GM12892 (cell line): Measurements from ENCODE around the gene AKIP1.

Source experiments
- DNase-seq: peaks from one replicate; pipeline ENCODE4 v3.0.0; 2011; ENCODE audit not compliant: insufficient read length
- FAIRE-seq: peaks from 2 replicates; lab custom pipeline; 2011; peaks lifted over from hg19 to GRCh38; lab: Jason Lieb, UNC
- POLR2A ChIP-seq: IDR thresholded peaks from 2 replicates; pipeline ENCODE4 v1.6.1; 2011; ENCODE audit warnings: low read depth, low read length, control low read depth
- POLR2AphosphoS5 ChIP-seq: IDR thresholded peaks from 2 replicates; pipeline ENCODE4 v1.6.1; 2011; ENCODE audit warnings: low read depth, low read length, control low read depth
- TAF1 ChIP-seq: IDR thresholded peaks from 2 replicates; pipeline ENCODE4 v1.6.1; 2011; ENCODE audit warnings: low read depth, mild to moderate bottlenecking, control low read depth, low read length, borderline replicate concordance

The AKIP1 gene

DNA sequence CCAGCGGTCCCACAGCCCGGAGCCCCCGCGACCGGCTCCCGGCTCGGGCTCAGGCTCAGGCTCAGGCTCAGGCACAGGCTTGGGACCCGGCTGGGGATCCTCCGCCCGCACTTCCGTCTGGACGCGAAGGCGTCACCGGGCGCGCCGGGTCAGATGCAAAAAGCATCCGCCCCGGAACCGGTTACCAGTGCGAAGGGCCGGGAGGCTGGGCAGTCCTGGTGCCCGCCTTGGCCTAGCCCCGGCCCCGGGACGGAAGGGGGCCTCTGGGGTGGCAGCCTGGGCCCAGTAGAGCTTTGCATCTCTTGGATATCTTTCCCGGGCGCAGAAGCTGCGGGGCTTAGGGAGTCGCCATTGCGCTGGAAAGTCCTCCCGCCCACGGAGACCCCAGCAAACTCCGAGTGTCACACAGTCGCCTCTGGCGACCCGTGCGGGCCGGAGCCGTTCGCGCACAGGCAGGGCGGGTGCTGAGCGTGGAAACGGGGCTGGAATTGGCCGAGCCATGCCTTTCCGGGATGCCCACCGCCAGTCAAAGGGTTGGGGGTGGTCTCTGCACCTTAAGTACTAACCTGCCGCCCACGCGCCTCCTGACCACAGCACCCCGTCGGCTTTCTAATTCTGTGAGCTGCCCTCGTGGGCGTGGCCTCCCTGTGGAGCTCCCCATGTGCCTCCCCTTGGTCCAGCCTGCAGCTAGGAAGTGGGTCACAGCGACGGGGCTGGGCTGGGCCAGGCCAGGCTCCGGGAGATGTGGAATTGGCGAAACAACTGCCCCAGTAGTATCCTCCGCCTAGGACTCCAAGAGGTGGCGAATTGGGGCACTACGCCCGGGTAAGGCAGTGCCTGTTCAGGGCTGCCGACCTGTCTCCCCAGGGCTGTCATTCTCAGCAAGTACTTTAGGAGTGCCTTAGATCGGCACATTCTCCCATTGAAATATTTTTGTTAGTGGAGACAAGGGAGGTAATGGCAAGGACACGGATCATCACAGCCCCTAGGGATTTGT is 53.6 kb downstream of the AKIP1 start, which contains the start of gene TMEM9B:
TSS of gene TMEM9B (minus strand) at position 119 of the 997 bp plus-strand sequence. CDS start 129 bp downstream, outside the sequence.
- peak; percentile 55 for TF ChIP-seq POLR2AphosphoS5
- TF ChIP-seq POLR2A: peak; percentile 75
- TF ChIP-seq TAF1: no peak; the same call in 1 of the 2 replicates
- DNase-seq (peak; percentile 73), FAIRE-seq (peak; percentile 99)

DNA sequence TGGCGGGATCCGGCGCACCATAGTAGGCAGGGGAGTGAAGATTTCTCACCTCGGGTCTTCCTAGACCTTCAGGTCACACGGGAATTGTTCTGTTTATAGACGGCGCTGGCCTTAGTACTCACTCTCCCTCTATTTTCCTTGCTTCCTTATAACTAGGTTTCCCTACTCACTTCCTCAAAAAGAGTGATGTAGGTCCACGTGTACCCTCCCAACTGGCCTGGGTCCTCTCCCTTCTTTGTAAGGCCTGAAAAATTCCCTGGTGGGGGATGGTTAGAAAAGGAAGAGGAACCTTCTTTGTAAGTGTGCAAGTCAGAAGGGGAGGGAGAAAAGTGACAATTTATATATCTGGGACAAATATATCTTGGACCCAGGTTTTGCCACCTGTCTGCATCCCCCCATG is 56.2 kb downstream of the AKIP1 start:
- TF ChIP-seq POLR2AphosphoS5: no peak
- TF ChIP-seq POLR2A: no peak
- TF ChIP-seq TAF1: no peak
- DNase-seq (no peak), FAIRE-seq (no peak)
